K562 (cell line): ENCODE data around the gene OR52B6. TPM values are rescaled to one million over a fixed set of nuclear protein-coding genes. Genes with fewer than 3 reads are reported as not detected.

ENCODE experiments used
- ATAC-seq: fragments of 200-7000 bp; cut with Tn5 transposase; 3 replicates; pipeline ENCODE4 v1.9.1; 2020; ENCODE audit warnings: moderate library complexity
- Bru-seq: library from RNA; stranded (reverse); fragments of 400-500 nt; gene quantifications from one replicate; lab custom pipeline; 2021; lab: Mats Ljungman, UMichigan
- BruChase-seq, 2 experiments: library from RNA; stranded (reverse); fragments of 400-500 nt; gene quantifications; one replicate each; lab custom pipeline; 2021; lab: Mats Ljungman, UMichigan
- BruUV-seq: library from RNA; stranded (reverse); fragments of 400-500 nt; replicated peaks from 2 replicates; lab custom pipeline; 2021; lab: Mats Ljungman, UMichigan
- CTCF ChIA-PET: fragments of 300-600 bp; formaldehyde crosslinking; extraction: SDS; loops from one replicate; lab custom pipeline; 2021; ENCODE audit warnings: low intra/inter-chr PET ratio; lab: Yijun Ruan, JAX
- POLR2A ChIA-PET: fragments of 300-600, 350-650 bp; sonication (Branson Sonifier 250); formaldehyde crosslinking; extraction: SDS; loops from one replicate; lab custom pipeline; 2021; ENCODE audit warnings: antibody characterized with exemption, inconsistent platforms; lab: Yijun Ruan, JAX
- DNase-seq, 4 experiments: peaks; one replicate each; pipeline versions ENCODE4 v3.0.0 to v3.0.0-alpha.2; 2011 to 2018; ENCODE audit warnings: low spot score in 3 of 4, mixed read lengths in 3 of 4; ENCODE audit errors: extremely low read depth in 1 of 4
- FAIRE-seq: peaks from 2 replicates; lab custom pipeline; 2011; peaks lifted over from hg19 to GRCh38; lab: Jason Lieb, UNC
- H2AFZ ChIP-seq: 2 replicates; pipeline ENCODE4 v1.6.0; 2011; ENCODE audit warnings: low read depth, low read length, control low read depth, inconsistent platforms
- H3K27ac ChIP-seq: fragments of 200-600 bp; 3 replicates; pipeline ENCODE4 v1.8.0; 2011; ENCODE audit warnings: low read depth, mild to moderate bottlenecking, control low read depth, inconsistent platforms, low read length, moderate library complexity, mixed read lengths; ENCODE audit errors: extremely low read depth
- H3K27me3 ChIP-seq, 2 experiments: fragments of 300-600 bp in 1 of 2; 2 replicates in 1 of 2; 3 replicates in 1 of 2; pipeline versions ENCODE4 v1.6.0 to v1.8.0; 2011; ENCODE audit warnings: inconsistent platforms in 2 of 2, low read length in 2 of 2, mild to moderate bottlenecking in 1 of 2, mixed read lengths in 1 of 2, moderate library complexity in 1 of 2; ENCODE audit not compliant: control insufficient read depth in 2 of 2, insufficient read depth in 2 of 2
- H3K36me3 ChIP-seq: fragments of 300-600 bp; 3 replicates; pipeline ENCODE4 v1.8.0; 2011; ENCODE audit warnings: mild to moderate bottlenecking, low read length, inconsistent platforms; ENCODE audit not compliant: control insufficient read depth, insufficient read depth
- H3K4me1 ChIP-seq, 2 experiments: fragments of 200-600 bp in 1 of 2; replicated peaks in 1 of 2; 2 replicates in 1 of 2; 3 replicates in 1 of 2; pipeline versions ENCODE4 v1.5.1 to v1.8.0; 2011; ENCODE audit warnings: inconsistent platforms in 2 of 2, low read length in 2 of 2, mild to moderate bottlenecking in 1 of 2, mixed read lengths in 1 of 2, moderate library complexity in 1 of 2; ENCODE audit not compliant: control insufficient read depth in 2 of 2, insufficient read depth in 2 of 2
- H3K4me2 ChIP-seq: 2 replicates; pipeline ENCODE4 v1.6.1; 2011; ENCODE audit warnings: low read length, control low read depth, inconsistent platforms, mixed read lengths; ENCODE audit not compliant: insufficient read depth
- H3K4me3 ChIP-seq: fragments of 200-600 bp; sonication (generic), shearing (Covaris generic); 2 replicates; pipeline ENCODE4 v1.5.1; 2016; ENCODE audit warnings: control low read depth, inconsistent platforms
- H3K79me2 ChIP-seq: fragments of 200-600 bp; 3 replicates; pipeline ENCODE4 v1.8.0; 2011; ENCODE audit warnings: low read length, inconsistent platforms; ENCODE audit not compliant: control insufficient read depth, insufficient read depth
- H3K9ac ChIP-seq, 2 experiments: 2 replicates each; pipeline versions ENCODE4 v1.6.0 to v1.6.1; 2011; ENCODE audit warnings: low read depth in 2 of 2, low read length in 2 of 2, control low read depth in 1 of 2, inconsistent platforms in 1 of 2, mild to moderate bottlenecking in 1 of 2, mixed read lengths in 1 of 2; ENCODE audit not compliant: insufficient read depth in 1 of 2
- H3K9me1 ChIP-seq: one replicate; pipeline ENCODE4 v1.6.0; 2011; ENCODE audit warnings: inconsistent platforms, mild to moderate bottlenecking, low read length, moderate library complexity; ENCODE audit not compliant: control insufficient read depth, insufficient read depth
- H3K9me3 ChIP-seq: replicated peaks from 2 replicates; pipeline ENCODE4 v1.5.1; 2011; ENCODE audit warnings: low read depth, low read length, inconsistent platforms; ENCODE audit not compliant: control insufficient read depth, insufficient read depth
- H4K20me1 ChIP-seq: replicated peaks from 2 replicates; pipeline ENCODE4 v1.6.1; 2011; ENCODE audit warnings: low read length, inconsistent platforms, mixed read lengths; ENCODE audit not compliant: control insufficient read depth, insufficient read depth
- FUS ChIP-seq: fragments of 200-400 bp; formaldehyde crosslinking; optimal IDR thresholded peaks from 2 replicates; pipeline ENCODE3; 2017; ENCODE audit warnings: low read depth, low read length
- KDM1A ChIP-seq, 2 experiments: fragments of 450-650 bp; IDR thresholded peaks; 2 replicates each; pipeline ENCODE4 v1.6.1; 2016; ENCODE audit warnings: mild to moderate bottlenecking in 2 of 2
- PTBP1 ChIP-seq: fragments of 200-400 bp; formaldehyde crosslinking; IDR thresholded peaks from 2 replicates; pipeline ENCODE4 v1.6.1; 2017; ENCODE audit warnings: low read depth, low read length
- TGIF2 ChIP-seq: sonication (generic); formaldehyde crosslinking; IDR thresholded peaks from 2 replicates; pipeline ENCODE4 v1.8.1; 2022; ENCODE audit warnings: mild to moderate bottlenecking, missing genetic modification reagents, moderate library complexity
- ZFX ChIP-seq: sonication (generic); formaldehyde crosslinking; IDR thresholded peaks from 2 replicates; pipeline ENCODE4 v1.8.0; 2022; ENCODE audit warnings: mild to moderate bottlenecking, missing genetic modification reagents, moderate library complexity
- WGBS: fragments of 100-300 bp; shearing (Covaris generic); methylation state at CpG from one replicate; pipeline ENCODE4 v1.1.6; 2016; ENCODE audit warnings: low coverage, mixed read lengths; ENCODE audit not compliant: insufficient coverage; ENCODE audit errors: missing lambda C conversion rate; 5-methylcytosine and 5-hydroxymethylcytosine counted together
- in situ Hi-C: fragments of 300-500 bp; cut with MboI; formaldehyde crosslinking; loops from 4 replicates; pipeline ENCODE4 v1.15.0; 2018; ENCODE audit warnings: inconsistent platforms, mixed read lengths
- intact Hi-C: fragments of 100-400 bp; cut with micrococcal nuclease; formaldehyde crosslinking; loops from 2 replicates; pipeline ENCODE4 v1.14.2; 2022
- long read RNA-seq, 3 experiments: library from polyadenylated mRNA in 2 of 3; library from RNA in 1 of 3; unstranded in 2 of 3; stranded (forward) in 1 of 3; transcript quantifications; one replicate each; pipeline ENCODE4 v2.0.0, GENCODE V29; 2019 to 2022
- polyA minus RNA-seq, 3 experiments: library from RNA; depleted of rRNA, polyadenylated mRNA; stranded (reverse); fragments of >200 nt; gene quantifications; 2 replicates each; pipeline ENCODE4 v1.2.3, GENCODE V29; 2011
- polyA plus RNA-seq, 8 experiments: library from polyadenylated mRNA; depleted of rRNA in 4 of 8; stranded (reverse) in 5 of 8; unstranded in 3 of 8; fragments of >200 nt; fragmentation: Nextera tagmentation in 2 of 8; fragmentation: Illumina TruSeq in 1 of 8; extraction: Ambion mirVana in 2 of 8; extraction: Trizol in 1 of 8; gene quantifications; 2 replicates each; pipeline versions ENCODE4 v1.2.1 to v1.2.3, GENCODE V29; 2011 to 2014; ENCODE audit warnings: inconsistent platforms in 1 of 8, missing spikeins in 1 of 8
- total RNA-seq, 7 experiments: library from RNA; depleted of rRNA in 6 of 7; stranded (reverse); fragments of >200 nt in 6 of 7; fragmentation: Illumina TruSeq in 2 of 7; extraction: Trizol in 2 of 7; gene quantifications; 2 replicates each; pipeline versions ENCODE4 v1.2.1 to v1.2.3, GENCODE V29; 2011 to 2021; ENCODE audit warnings: low replicate concordance in 1 of 7

The OR52B6 gene, protein sequence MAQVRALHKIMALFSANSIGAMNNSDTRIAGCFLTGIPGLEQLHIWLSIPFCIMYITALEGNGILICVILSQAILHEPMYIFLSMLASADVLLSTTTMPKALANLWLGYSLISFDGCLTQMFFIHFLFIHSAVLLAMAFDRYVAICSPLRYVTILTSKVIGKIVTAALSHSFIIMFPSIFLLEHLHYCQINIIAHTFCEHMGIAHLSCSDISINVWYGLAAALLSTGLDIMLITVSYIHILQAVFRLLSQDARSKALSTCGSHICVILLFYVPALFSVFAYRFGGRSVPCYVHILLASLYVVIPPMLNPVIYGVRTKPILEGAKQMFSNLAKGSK
- not detected in 2 replicates for total RNA-seq (2011; cell fraction: chromatin; rRNA removed; ENCODE audit: low replicate concordance)
- total RNA-seq (2011; cell fraction: nucleolus; rRNA removed): not detected in 2 replicates
- not detected in 2 replicates for total RNA-seq (2011; cell fraction: nucleoplasm; rRNA removed)
- not detected in 2 replicates for total RNA-seq (2014; rRNA removed)
- total RNA-seq (2014; rRNA removed; fragmentation: Illumina TruSeq; extraction: Trizol): not detected in 2 replicates
- not detected in 2 replicates for total RNA-seq (2015; rRNA removed; fragmentation: Illumina TruSeq; extraction: Trizol)
- total RNA-seq (2021): not detected in 2 replicates
- not detected in 2 replicates for polyA plus RNA-seq (2011; rRNA removed)
- not detected in 2 replicates for polyA plus RNA-seq (2011; cell fraction: cytosol; rRNA removed)
- polyA plus RNA-seq (2011; cell fraction: nucleus; rRNA removed): not detected in 2 replicates
- polyA plus RNA-seq (2012): not detected in 2 replicates
- not detected in 2 replicates for polyA plus RNA-seq (2014; fragmentation: Illumina TruSeq; extraction: Trizol)
- polyA plus RNA-seq (2014; fragmentation: Nextera tagmentation; extraction: Ambion mirVana): not detected
- not detected in 2 replicates for polyA plus RNA-seq (2014; rRNA removed)
- not detected in 2 replicates for polyA minus RNA-seq (2011; rRNA and poly(A)+ RNA removed)
- not detected in 2 replicates for polyA minus RNA-seq (2011; cell fraction: cytosol; rRNA and poly(A)+ RNA removed)
- not detected in 2 replicates for polyA minus RNA-seq (2011; cell fraction: nucleus; rRNA and poly(A)+ RNA removed)
- not detected for Bru-seq, nascent RNA
- BruChase-seq, experiment 1, labeled RNA remaining after a 2-hour chase: not detected
- not detected for BruChase-seq, experiment 2, labeled RNA remaining after a 6-hour chase
- long read RNA-seq, experiment 1: 0 reads
- long read RNA-seq, experiment 2: 0 reads
- long read RNA-seq, experiment 3: 0 reads

DNA sequence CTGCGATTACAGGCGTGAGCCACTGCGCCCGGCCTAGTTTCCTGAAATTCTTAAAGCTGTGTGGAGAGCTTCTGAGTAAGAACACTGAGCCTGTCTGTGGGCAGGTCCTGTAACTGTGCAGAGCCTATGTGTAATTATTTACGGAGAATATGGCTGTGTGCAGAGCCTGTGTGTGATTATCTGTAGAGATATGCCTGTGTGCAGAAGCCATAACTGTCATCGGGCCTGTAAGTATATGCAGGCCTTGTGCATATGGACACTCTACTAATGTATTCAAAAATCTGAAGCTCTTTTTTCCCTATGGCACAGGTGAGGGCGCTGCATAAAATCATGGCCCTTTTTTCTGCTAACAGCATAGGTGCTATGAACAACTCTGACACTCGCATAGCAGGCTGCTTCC is at the start of gene OR52B6:
Gene OR52B6 (plus strand): TSS at position 301 of the 400 bp plus-strand sequence. CDS start 0 bp downstream, at position 301.
- POLR2A ChIA-PET: interaction anchor here (1.3 to 1.5 kb wide), 2 partner anchors 20 to 75 kb away, joined by 4 read pairs; no protein-coding TSS in a partner anchor
- no TSS peak for BruUV-seq
- no peak for TF ChIP-seq FUS
- TF ChIP-seq PTBP1: no peak
- TF ChIP-seq TGIF2: no peak
- TF ChIP-seq ZFX (CRISPR knock-in tag): 0 out of 2 replicates have a peak, but pooled peaks have one; percentile 3
- 0 out of 4 replicates have a peak, but pooled peaks of 1 of the 2 experiments have one; percentile 7 for TF ChIP-seq KDM1A (IDR thresholded peaks at IDR 0.05)
- no peaks in the 10 kb centered on the region for H3K9me3 ChIP-seq
- no peak within 1 kb of the TSS for H3K9ac ChIP-seq
- intact Hi-C loops (no loop called here), in situ Hi-C loops (no loop called here)
- no peaks in the 10 kb centered on the region for H3K36me3 ChIP-seq
- H3K4me3 ChIP-seq: no peak within 1 kb of the TSS
- ATAC-seq (peak; percentile 59), FAIRE-seq (no peak), DNase-seq (no peak)
- CTCF ChIA-PET: no interaction called here
- no peaks in the 10 kb centered on the region for H3K79me2 ChIP-seq
- H2AFZ ChIP-seq: peak within 1 kb of the TSS; percentile 27
- H3K27ac ChIP-seq: no peak within 1 kb of the TSS
- peak within 1 kb of the TSS; percentile 19; the same call in 1 of the 2 replicates for H3K4me2 ChIP-seq
- H3K9me1 ChIP-seq: no peaks in the 10 kb centered on the region
- H3K4me1 ChIP-seq: peaks cover 11 to 13% of the 10 kb centered on the region in 2 experiments; a peak in 2 of 5 replicates
- 50% methylated on average over 8 of the region's 8 CpGs for WGBS
- H4K20me1 ChIP-seq: no peaks in the 10 kb centered on the region
- H3K27me3 ChIP-seq: no peaks in the 10 kb centered on the region
